GM12878 (cell line): Measurements from ENCODE around the gene OLA1. TPM values are rescaled to one million over a fixed set of nuclear protein-coding genes. Genes with fewer than 3 reads are reported as not detected.

ENCODE experiments used
- ATAC-seq: fragments of 200-7000 bp; cut with Tn5 transposase; 3 replicates; pipeline ENCODE4 v1.9.1; 2020; ENCODE audit warnings: mild to moderate bottlenecking, moderate library complexity
- BruUV-seq: library from RNA; stranded (reverse); fragments of 400-500 nt; replicated peaks from 2 replicates; lab custom pipeline; 2021; lab: Mats Ljungman, UMichigan
- CTCF ChIA-PET: fragments of 300-600 bp; sonication (Branson Sonifier 250); formaldehyde crosslinking; extraction: SDS; loops from one replicate; lab custom pipeline; 2021; ENCODE audit warnings: inconsistent platforms; lab: Yijun Ruan, JAX
- POLR2A ChIA-PET: fragments of 350-600 bp; formaldehyde crosslinking; extraction: SDS; loops from one replicate; lab custom pipeline; 2021; ENCODE audit warnings: inconsistent platforms; lab: Charles Lee
- RAD21 ChIA-PET: fragments of 300-600 bp; sonication (Branson Sonifier 250); formaldehyde crosslinking; loops from one replicate; lab custom pipeline; 2023; ENCODE audit warnings: antibody characterized with exemption; ENCODE audit not compliant: unreplicated experiment; lab: Charles Lee
- SMC1A ChIA-PET: fragments of 300-600 bp; sonication (Branson Sonifier 250); formaldehyde crosslinking; loops from one replicate; lab custom pipeline; 2023; ENCODE audit not compliant: unreplicated experiment, uncharacterized antibody; lab: Charles Lee
- DNase-seq: peaks from one replicate; pipeline ENCODE4 v3.0.0-alpha.2; 2011; ENCODE audit warnings: low read depth, low spot score
- FAIRE-seq: peaks from 3 replicates; lab custom pipeline; 2011; peaks lifted over from hg19 to GRCh38; lab: Jason Lieb, UNC
- H2AFZ ChIP-seq: 2 replicates; pipeline ENCODE4 v1.6.0; 2011; ENCODE audit warnings: low read depth, low read length, control low read depth; ENCODE audit not compliant: control insufficient read depth
- H3K27ac ChIP-seq: 2 replicates; pipeline ENCODE4 v1.5.1; 2011; ENCODE audit warnings: control low read depth; ENCODE audit not compliant: control insufficient read depth, insufficient read depth
- H3K27me3 ChIP-seq, 2 experiments: replicated peaks in 1 of 2; 2 replicates each; pipeline versions ENCODE4 v1.6.0 to v1.6.1; 2011; ENCODE audit warnings: low read length in 1 of 2; ENCODE audit not compliant: control insufficient read depth in 2 of 2, insufficient read depth in 2 of 2
- H3K36me3 ChIP-seq, 2 experiments: 2 replicates each; pipeline ENCODE4 v1.5.1; 2011; ENCODE audit warnings: low read length in 1 of 2; ENCODE audit not compliant: control insufficient read depth in 2 of 2, insufficient read depth in 2 of 2
- H3K4me1 ChIP-seq: 2 replicates; pipeline ENCODE4 v1.6.1; 2011; ENCODE audit warnings: mild to moderate bottlenecking, low read length, moderate library complexity, mixed read lengths; ENCODE audit not compliant: control insufficient read depth, insufficient read depth
- H3K4me2 ChIP-seq: 2 replicates; pipeline ENCODE4 v1.6.0; 2011; ENCODE audit warnings: control low read depth; ENCODE audit not compliant: control insufficient read depth, insufficient read depth
- H3K4me3 ChIP-seq: fragments of 200-600 bp; sonication (generic); 2 replicates; pipeline ENCODE4 v1.5.1; 2016
- H3K79me2 ChIP-seq: 2 replicates; pipeline ENCODE4 v1.6.0; 2011; ENCODE audit warnings: low read length; ENCODE audit not compliant: control insufficient read depth, insufficient read depth
- H3K9ac ChIP-seq: 2 replicates; pipeline ENCODE4 v1.8.0; 2011; ENCODE audit warnings: low read length, control low read depth, mixed read lengths; ENCODE audit not compliant: control insufficient read depth, insufficient read depth
- H3K9me3 ChIP-seq: replicated peaks from 3 replicates; pipeline ENCODE4 v1.5.1; 2011; ENCODE audit warnings: mild to moderate bottlenecking, low read length; ENCODE audit not compliant: control insufficient read depth, insufficient read depth
- H4K20me1 ChIP-seq: 2 replicates; pipeline ENCODE4 v1.6.0; 2011; ENCODE audit not compliant: control insufficient read depth, insufficient read depth
- CREM ChIP-seq: IDR thresholded peaks from 2 replicates; pipeline ENCODE4 v1.6.1; 2014; ENCODE audit warnings: antibody characterized with exemption, low read depth
- JUNB ChIP-seq: IDR thresholded peaks from 2 replicates; pipeline ENCODE4 v1.6.1; 2016; ENCODE audit warnings: antibody characterized with exemption, mild to moderate bottlenecking
- MYC ChIP-seq: IDR thresholded peaks from 2 replicates; pipeline ENCODE4 v1.6.1; 2011; ENCODE audit warnings: mild to moderate bottlenecking, low read length, moderate library complexity, inconsistent platforms; ENCODE audit not compliant: insufficient read depth, insufficient replicate concordance, insufficient read length, severe bottlenecking
- POLR2AphosphoS5 ChIP-seq: IDR thresholded peaks from 2 replicates; pipeline ENCODE4 v1.6.1; 2011; ENCODE audit warnings: mild to moderate bottlenecking, low read length, inconsistent platforms
- SMAD5 ChIP-seq: IDR thresholded peaks from 2 replicates; pipeline ENCODE4 v1.6.1; 2016; ENCODE audit warnings: antibody characterized with exemption, low read depth
- SMARCA5 ChIP-seq: fragments of 450-650 bp; IDR thresholded peaks from 2 replicates; pipeline ENCODE4 v1.6.1; 2017; ENCODE audit warnings: mild to moderate bottlenecking
- ZNF207 ChIP-seq: fragments of 450-650 bp; IDR thresholded peaks from 2 replicates; pipeline ENCODE4 v1.6.1; 2014; ENCODE audit warnings: antibody characterized with exemption, mild to moderate bottlenecking, borderline replicate concordance
- ZNF384 ChIP-seq: IDR thresholded peaks from 2 replicates; pipeline ENCODE4 v1.6.1; 2012; ENCODE audit warnings: low read depth, mild to moderate bottlenecking, low read length, improper control_type of control experiment, borderline replicate concordance
- WGBS: methylation state at CpG from one replicate; pipeline ENCODE4 v1.1.6; 2016; ENCODE audit warnings: low lambda C conversion rate; ENCODE audit not compliant: insufficient replicate concordance, insufficient coverage; ENCODE audit errors: missing lambda C conversion rate; 5-methylcytosine and 5-hydroxymethylcytosine counted together
- in situ Hi-C: fragments of 300-500 bp; cut with MboI; formaldehyde crosslinking; loops from 9 replicates; pipeline ENCODE4 v1.14.3; 2018; ENCODE audit warnings: mixed read lengths
- intact Hi-C: fragments of 100-400 bp; cut with micrococcal nuclease; formaldehyde crosslinking; loops from one replicate; pipeline ENCODE4 v1.14.2; 2022; ENCODE audit not compliant: unreplicated experiment
- polyA plus RNA-seq, 11 experiments: library from polyadenylated mRNA; depleted of rRNA in 4 of 11; unstranded in 6 of 11; stranded (reverse) in 5 of 11; fragments of >200 nt; fragmentation: Nextera tagmentation in 4 of 11; fragmentation: Illumina TruSeq in 1 of 11; extraction: Ambion mirVana in 4 of 11; extraction: Trizol in 1 of 11; gene quantifications; 1 replicate in 1 of 11; 2 replicates in 10 of 11; pipeline versions ENCODE4 v1.2.1 to v1.2.3, GENCODE V29; 2011 to 2016; ENCODE audit warnings: inconsistent platforms in 2 of 11, missing spikeins in 2 of 11, low read depth in 1 of 11
- total RNA-seq, 4 experiments: library from RNA; depleted of rRNA in 3 of 4; stranded (reverse); fragments of >200 nt in 3 of 4; fragmentation: Illumina TruSeq in 1 of 4; extraction: Trizol in 1 of 4; gene quantifications; 2 replicates each; pipeline versions ENCODE4 v1.2.1 to v1.2.3, GENCODE V29; 2013 to 2021
- TF ChIP-seq, protein P1 (sequence below): fragments of 450-650 bp; IDR thresholded peaks from 2 replicates; pipeline ENCODE4 v1.6.1; 2017; ENCODE audit warnings: mild to moderate bottlenecking, moderate library complexity
- TF ChIP-seq, protein P2 (sequence below): IDR thresholded peaks from 2 replicates; pipeline ENCODE4 v1.6.1; 2012; ENCODE audit warnings: low read length, inconsistent platforms
- TF ChIP-seq, protein P3 (sequence below): fragments of 450-650 bp; IDR thresholded peaks from 2 replicates; pipeline ENCODE4 v1.6.1; 2017; ENCODE audit warnings: mild to moderate bottlenecking, low read depth, inconsistent platforms; ENCODE audit not compliant: poor library complexity, severe bottlenecking

The OLA1 gene
- total and polyA plus RNA-seq, 10 of the 15 experiments (the other 5 are each of a cell fraction or from before 2014, with no cell fraction given) = 107 to 238 (median 142) TPM

DNA sequence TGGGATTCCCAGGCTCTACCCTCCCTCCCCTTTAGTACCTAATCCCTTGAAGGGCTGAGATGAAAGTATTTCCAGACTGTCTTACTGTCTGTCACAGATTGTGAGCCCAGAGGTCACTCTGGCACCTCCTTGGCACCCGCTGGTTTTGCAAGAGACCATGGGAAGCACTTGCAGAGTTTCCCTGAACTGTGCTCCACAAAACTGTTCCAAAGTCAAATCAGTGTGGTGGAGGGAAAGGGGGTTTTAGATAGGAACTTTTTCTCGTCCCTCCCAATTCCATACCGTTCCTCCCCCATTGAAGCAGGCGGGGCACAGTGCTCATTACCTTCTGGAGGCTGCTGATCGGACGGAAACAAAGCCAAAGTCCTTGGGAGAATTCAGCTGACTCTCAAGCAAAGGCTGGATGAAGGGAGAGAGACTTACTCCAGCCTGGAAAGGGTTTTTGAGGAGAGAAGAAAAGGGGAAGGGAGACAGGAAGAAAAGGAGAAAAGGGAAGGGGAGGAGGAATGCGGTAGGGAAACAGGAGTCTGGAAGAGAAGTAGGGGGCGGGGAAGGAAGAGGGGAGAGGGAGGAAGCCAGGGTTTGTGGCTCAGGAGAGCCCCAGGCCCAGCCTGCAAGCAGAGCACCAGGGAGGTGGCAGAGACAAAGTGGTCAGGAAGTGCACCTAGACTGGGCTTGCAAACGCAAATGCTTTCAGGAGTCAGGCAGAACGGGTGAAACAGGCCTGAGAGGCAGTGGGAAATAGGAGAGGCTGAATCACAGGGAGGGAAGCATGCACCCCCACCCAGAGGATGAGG lies 194.8 kb downstream of the OLA1 start:
- intact Hi-C loops = no loop called here
- H3K9me3 ChIP-seq = peaks cover 1% of the 10 kb centered on the region; the same call in 1 of the 3 replicates
- H2AFZ ChIP-seq = no peak overlapping the region
- WGBS = 48% methylated on average over 10 of the region's 10 CpGs
- ATAC-seq (no peak), DNase-seq (no peak), FAIRE-seq (no peak)
- no peak overlapping the region for H3K27ac ChIP-seq
- no peaks in the 10 kb centered on the region; a peak in 2 of 4 replicates for H3K27me3 ChIP-seq
- TF ChIP-seq POLR2AphosphoS5 (no peak), SMAD5 (no peak), ZNF384 (no peak), SMARCA5 (no peak), CREM (no peak), ZNF207 (no peak), MYC (no peak), JUNB (no peak)
- TF ChIP-seq, protein P1, sequence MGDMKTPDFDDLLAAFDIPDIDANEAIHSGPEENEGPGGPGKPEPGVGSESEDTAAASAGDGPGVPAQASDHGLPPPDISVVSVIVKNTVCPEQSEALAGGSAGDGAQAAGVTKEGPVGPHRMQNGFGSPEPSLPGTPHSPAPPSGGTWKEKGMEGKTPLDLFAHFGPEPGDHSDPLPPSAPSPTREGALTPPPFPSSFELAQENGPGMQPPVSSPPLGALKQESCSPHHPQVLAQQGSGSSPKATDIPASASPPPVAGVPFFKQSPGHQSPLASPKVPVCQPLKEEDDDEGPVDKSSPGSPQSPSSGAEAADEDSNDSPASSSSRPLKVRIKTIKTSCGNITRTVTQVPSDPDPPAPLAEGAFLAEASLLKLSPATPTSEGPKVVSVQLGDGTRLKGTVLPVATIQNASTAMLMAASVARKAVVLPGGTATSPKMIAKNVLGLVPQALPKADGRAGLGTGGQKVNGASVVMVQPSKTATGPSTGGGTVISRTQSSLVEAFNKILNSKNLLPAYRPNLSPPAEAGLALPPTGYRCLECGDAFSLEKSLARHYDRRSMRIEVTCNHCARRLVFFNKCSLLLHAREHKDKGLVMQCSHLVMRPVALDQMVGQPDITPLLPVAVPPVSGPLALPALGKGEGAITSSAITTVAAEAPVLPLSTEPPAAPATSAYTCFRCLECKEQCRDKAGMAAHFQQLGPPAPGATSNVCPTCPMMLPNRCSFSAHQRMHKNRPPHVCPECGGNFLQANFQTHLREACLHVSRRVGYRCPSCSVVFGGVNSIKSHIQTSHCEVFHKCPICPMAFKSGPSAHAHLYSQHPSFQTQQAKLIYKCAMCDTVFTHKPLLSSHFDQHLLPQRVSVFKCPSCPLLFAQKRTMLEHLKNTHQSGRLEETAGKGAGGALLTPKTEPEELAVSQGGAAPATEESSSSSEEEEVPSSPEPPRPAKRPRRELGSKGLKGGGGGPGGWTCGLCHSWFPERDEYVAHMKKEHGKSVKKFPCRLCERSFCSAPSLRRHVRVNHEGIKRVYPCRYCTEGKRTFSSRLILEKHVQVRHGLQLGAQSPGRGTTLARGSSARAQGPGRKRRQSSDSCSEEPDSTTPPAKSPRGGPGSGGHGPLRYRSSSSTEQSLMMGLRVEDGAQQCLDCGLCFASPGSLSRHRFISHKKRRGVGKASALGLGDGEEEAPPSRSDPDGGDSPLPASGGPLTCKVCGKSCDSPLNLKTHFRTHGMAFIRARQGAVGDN = no peak
- TF ChIP-seq, protein P2, sequence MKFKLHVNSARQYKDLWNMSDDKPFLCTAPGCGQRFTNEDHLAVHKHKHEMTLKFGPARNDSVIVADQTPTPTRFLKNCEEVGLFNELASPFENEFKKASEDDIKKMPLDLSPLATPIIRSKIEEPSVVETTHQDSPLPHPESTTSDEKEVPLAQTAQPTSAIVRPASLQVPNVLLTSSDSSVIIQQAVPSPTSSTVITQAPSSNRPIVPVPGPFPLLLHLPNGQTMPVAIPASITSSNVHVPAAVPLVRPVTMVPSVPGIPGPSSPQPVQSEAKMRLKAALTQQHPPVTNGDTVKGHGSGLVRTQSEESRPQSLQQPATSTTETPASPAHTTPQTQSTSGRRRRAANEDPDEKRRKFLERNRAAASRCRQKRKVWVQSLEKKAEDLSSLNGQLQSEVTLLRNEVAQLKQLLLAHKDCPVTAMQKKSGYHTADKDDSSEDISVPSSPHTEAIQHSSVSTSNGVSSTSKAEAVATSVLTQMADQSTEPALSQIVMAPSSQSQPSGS = no peak
- TF ChIP-seq, protein P3, sequence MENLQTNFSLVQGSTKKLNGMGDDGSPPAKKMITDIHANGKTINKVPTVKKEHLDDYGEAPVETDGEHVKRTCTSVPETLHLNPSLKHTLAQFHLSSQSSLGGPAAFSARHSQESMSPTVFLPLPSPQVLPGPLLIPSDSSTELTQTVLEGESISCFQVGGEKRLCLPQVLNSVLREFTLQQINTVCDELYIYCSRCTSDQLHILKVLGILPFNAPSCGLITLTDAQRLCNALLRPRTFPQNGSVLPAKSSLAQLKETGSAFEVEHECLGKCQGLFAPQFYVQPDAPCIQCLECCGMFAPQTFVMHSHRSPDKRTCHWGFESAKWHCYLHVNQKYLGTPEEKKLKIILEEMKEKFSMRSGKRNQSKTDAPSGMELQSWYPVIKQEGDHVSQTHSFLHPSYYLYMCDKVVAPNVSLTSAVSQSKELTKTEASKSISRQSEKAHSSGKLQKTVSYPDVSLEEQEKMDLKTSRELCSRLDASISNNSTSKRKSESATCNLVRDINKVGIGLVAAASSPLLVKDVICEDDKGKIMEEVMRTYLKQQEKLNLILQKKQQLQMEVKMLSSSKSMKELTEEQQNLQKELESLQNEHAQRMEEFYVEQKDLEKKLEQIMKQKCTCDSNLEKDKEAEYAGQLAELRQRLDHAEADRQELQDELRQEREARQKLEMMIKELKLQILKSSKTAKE = no peak
- POLR2A ChIA-PET = no interaction called here
- H3K36me3 ChIP-seq = no peaks in the 10 kb centered on the region
- no peak overlapping the region for H3K4me2 ChIP-seq
- CTCF ChIA-PET = interaction anchor here (1.0 to 1.5 kb wide), 3 partner anchors 13 to 288 kb away, joined by 3 to 6 read pairs (median 4); no protein-coding TSS in a partner anchor
- SMC1A ChIA-PET = interaction anchor here (1.5 kb wide), 1 partner anchor 7 kb away, joined by 4 read pairs; no protein-coding TSS in a partner anchor
- H3K4me1 ChIP-seq = no peaks in the 10 kb centered on the region
- in situ Hi-C loops = no loop called here
- no peaks in the 10 kb centered on the region for H4K20me1 ChIP-seq
- no TSS peak for BruUV-seq
- H3K4me3 ChIP-seq = no peak overlapping the region
- RAD21 ChIA-PET = interaction anchor here (0.6 kb wide), 1 partner anchor 765 kb away, joined by 4 read pairs; no protein-coding TSS in a partner anchor
- no peaks in the 10 kb centered on the region for H3K79me2 ChIP-seq
- no peak overlapping the region for H3K9ac ChIP-seq
